OCI-LY7 (cell line): ENCODE data around the gene SYDE2. TPM values are rescaled to one million over a fixed set of nuclear protein-coding genes. Genes with fewer than 3 reads are reported as not detected.
"Not testable (repeated sequence)": the region's sequence is repeated elsewhere in the genome, so short reads cannot be mapped to it uniquely, and the experiment has no call there.

ENCODE experiments used
- BruUV-seq: library from RNA; stranded (reverse); fragments of 400-500 nt; replicated peaks from 2 replicates; lab custom pipeline; 2021; lab: Mats Ljungman, UMichigan
- CTCF ChIA-PET: fragments of 300-600 bp; sonication (Branson Sonifier 250); formaldehyde crosslinking; loops from one replicate; lab custom pipeline; 2022; ENCODE audit warnings: antibody characterized with exemption; ENCODE audit not compliant: unreplicated experiment; lab: Charles Lee
- POLR2A ChIA-PET: fragments of 300-600 bp; sonication (Branson Sonifier 250); formaldehyde crosslinking; loops from one replicate; lab custom pipeline; 2022; ENCODE audit warnings: antibody characterized with exemption; lab: Charles Lee
- DNase-seq: peaks from one replicate; pipeline ENCODE4 v3.0.0-alpha.2; 2015; ENCODE audit warnings: low spot score
- H2AFZ ChIP-seq: fragments of 200-600 bp; sonication (generic), shearing (Covaris generic); 2 replicates; pipeline ENCODE4 v1.6.1; 2014; ENCODE audit warnings: mild to moderate bottlenecking, antibody characterized with exemption, low read length, moderate library complexity
- H3K27ac ChIP-seq: fragments of 200-600 bp; sonication (generic); 2 replicates; pipeline ENCODE4 v1.5.1; 2014; ENCODE audit warnings: mixed run types, low read depth, mild to moderate bottlenecking, moderate library complexity, low read length, inconsistent platforms; ENCODE audit not compliant: poor library complexity, severe bottlenecking
- H3K36me3 ChIP-seq: fragments of 200-600 bp; sonication (generic); 2 replicates; pipeline ENCODE4 v1.6.1; 2014; ENCODE audit warnings: mild to moderate bottlenecking, antibody characterized with exemption, low read length, moderate library complexity, mixed read lengths; ENCODE audit not compliant: insufficient read depth
- H3K4me1 ChIP-seq: fragments of 200-600 bp; sonication (generic); 2 replicates; pipeline ENCODE4 v1.5.1; 2014; ENCODE audit warnings: mild to moderate bottlenecking, low read length; ENCODE audit not compliant: insufficient read depth, poor library complexity, severe bottlenecking
- H3K4me2 ChIP-seq: fragments of 200-600 bp; sonication (generic); 2 replicates; pipeline ENCODE4 v1.6.1; 2014; ENCODE audit warnings: mild to moderate bottlenecking, low read length
- H3K4me3 ChIP-seq: fragments of 200-600 bp; sonication (generic); 2 replicates; pipeline ENCODE4 v1.5.1; 2014; ENCODE audit warnings: mild to moderate bottlenecking, low read depth, low read length; ENCODE audit not compliant: poor library complexity, severe bottlenecking
- H3K79me2 ChIP-seq: fragments of 200-600 bp; sonication (generic); 2 replicates; pipeline ENCODE4 v1.6.1; 2016; ENCODE audit warnings: low read depth, mild to moderate bottlenecking, low read length, moderate library complexity, mixed read lengths; ENCODE audit not compliant: insufficient read depth
- H3K9me2 ChIP-seq: fragments of 200-600 bp; sonication (generic); 2 replicates; pipeline ENCODE4 v1.6.1; 2016; ENCODE audit warnings: mild to moderate bottlenecking, low read length, mixed read lengths; ENCODE audit not compliant: insufficient read depth
- H3K9me3 ChIP-seq: fragments of 200-600 bp; sonication (generic); 2 replicates; pipeline ENCODE4 v1.6.1; 2014; ENCODE audit warnings: mild to moderate bottlenecking, mixed run types, low read length, mixed read lengths
- H4K20me1 ChIP-seq: fragments of 200-600 bp; sonication (generic); 2 replicates; pipeline ENCODE4 v1.6.1; 2014; ENCODE audit warnings: mild to moderate bottlenecking, antibody characterized with exemption, low read length, moderate library complexity, mixed read lengths; ENCODE audit not compliant: insufficient read depth
- EZH2phosphoT487 ChIP-seq: fragments of 200-600 bp; sonication (generic); IDR thresholded peaks from 2 replicates; pipeline ENCODE4 v1.6.1; 2018; ENCODE audit warnings: low read depth, borderline replicate concordance, mild to moderate bottlenecking, mixed run types, antibody characterized with exemption, low read length, moderate library complexity, mixed read lengths
- intact Hi-C: fragments of 100-400 bp; cut with micrococcal nuclease; formaldehyde crosslinking; loops from one replicate; pipeline ENCODE4 v1.10.0; 2022; ENCODE audit not compliant: unreplicated experiment
- total RNA-seq, 2 experiments: library from RNA; depleted of rRNA in 1 of 2; stranded (reverse); fragments of >200 nt in 1 of 2; shearing (Covaris generic) in 1 of 2; gene quantifications; 2 replicates each; pipeline ENCODE4 v1.2.3, GENCODE V29; 2014 to 2022
- TF ChIP-seq, protein P1 (sequence below): fragments of 200-600 bp; sonication (generic); conservative IDR thresholded peaks from 2 replicates; pipeline ENCODE4 v1.5.1; 2014; ENCODE audit warnings: mild to moderate bottlenecking, antibody characterized with exemption, low read length, moderate library complexity, mixed read lengths

Gene SYDE2
- total RNA-seq, 2 experiments from 2014 or later = not detected

DNA sequence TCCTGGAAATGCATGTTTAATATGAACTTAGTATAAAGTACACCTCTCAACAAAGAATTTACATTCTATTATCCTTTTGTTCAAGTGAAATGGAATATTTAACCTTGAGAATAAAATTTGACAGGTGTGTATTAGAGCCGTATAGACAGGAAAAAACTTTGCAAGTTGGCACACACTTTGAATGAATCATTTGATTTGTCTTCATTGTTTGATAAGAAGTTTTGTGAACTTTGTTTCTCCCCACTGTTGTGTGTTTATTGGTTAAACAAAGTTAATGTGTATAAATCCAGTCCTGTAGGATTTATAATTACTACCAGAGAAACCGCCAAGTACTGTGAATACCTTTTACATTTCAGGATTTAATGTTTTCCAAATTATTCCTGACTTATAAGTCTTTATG lies 2.0 kb downstream of the SYDE2 start:
- Histone ChIP-seq H3K4me2 (no peak overlapping the region), H3K4me1 (no peaks in the 10 kb centered on the region), H2AFZ (no peak overlapping the region), H3K9me3 (no peaks in the 10 kb centered on the region), H3K4me3 (no peak overlapping the region), H3K9me2 (no peaks in the 10 kb centered on the region), H3K79me2 (no peaks in the 10 kb centered on the region), H4K20me1 (no peaks in the 10 kb centered on the region), H3K36me3 (no peaks in the 10 kb centered on the region), H3K27ac (no peak overlapping the region)
- ChIA-PET CTCF (no interaction called here), POLR2A (interaction anchor here (0.6 kb wide), 1 partner anchor 45 kb away, joined by 3 read pairs; no protein-coding TSS in a partner anchor)
- no TSS peak for BruUV-seq
- no peak for DNase-seq
- intact Hi-C loops = no loop called here
- no peak for TF ChIP-seq EZH2phosphoT487
- TF ChIP-seq, protein P1, sequence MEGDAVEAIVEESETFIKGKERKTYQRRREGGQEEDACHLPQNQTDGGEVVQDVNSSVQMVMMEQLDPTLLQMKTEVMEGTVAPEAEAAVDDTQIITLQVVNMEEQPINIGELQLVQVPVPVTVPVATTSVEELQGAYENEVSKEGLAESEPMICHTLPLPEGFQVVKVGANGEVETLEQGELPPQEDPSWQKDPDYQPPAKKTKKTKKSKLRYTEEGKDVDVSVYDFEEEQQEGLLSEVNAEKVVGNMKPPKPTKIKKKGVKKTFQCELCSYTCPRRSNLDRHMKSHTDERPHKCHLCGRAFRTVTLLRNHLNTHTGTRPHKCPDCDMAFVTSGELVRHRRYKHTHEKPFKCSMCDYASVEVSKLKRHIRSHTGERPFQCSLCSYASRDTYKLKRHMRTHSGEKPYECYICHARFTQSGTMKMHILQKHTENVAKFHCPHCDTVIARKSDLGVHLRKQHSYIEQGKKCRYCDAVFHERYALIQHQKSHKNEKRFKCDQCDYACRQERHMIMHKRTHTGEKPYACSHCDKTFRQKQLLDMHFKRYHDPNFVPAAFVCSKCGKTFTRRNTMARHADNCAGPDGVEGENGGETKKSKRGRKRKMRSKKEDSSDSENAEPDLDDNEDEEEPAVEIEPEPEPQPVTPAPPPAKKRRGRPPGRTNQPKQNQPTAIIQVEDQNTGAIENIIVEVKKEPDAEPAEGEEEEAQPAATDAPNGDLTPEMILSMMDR = no peak

DNA sequence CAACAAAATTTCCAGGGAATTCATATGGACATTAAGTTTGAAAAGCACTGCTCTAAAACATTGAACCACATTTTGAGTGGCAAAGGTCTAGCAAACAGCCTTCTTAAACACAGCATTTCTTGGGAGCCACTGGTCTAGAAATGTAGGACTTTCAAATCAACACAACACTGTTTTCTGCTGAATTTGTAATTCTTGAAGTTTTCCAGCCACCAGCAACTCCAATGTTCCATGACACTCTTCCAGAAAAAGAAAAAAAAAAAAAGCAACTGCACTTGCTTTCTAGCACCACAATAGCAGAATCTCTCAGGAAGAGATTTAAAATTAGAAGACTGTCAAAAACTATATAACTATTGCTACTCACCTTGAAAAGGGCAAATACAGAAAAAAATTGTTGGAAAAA lies 4.5 kb downstream of the SYDE2 start:
- Histone ChIP-seq H3K27ac (no peak overlapping the region), H3K4me3 (no peak overlapping the region), H3K4me2 (no peak overlapping the region), H3K36me3 (no peaks in the 10 kb centered on the region), H2AFZ (no peak overlapping the region), H3K79me2 (no peaks in the 10 kb centered on the region), H3K4me1 (no peaks in the 10 kb centered on the region), H4K20me1 (no peaks in the 10 kb centered on the region), H3K9me3 (no peaks in the 10 kb centered on the region), H3K9me2 (no peaks in the 10 kb centered on the region)
- DNase-seq = no peak
- TF ChIP-seq EZH2phosphoT487 = no peak
- TF ChIP-seq, protein P1 = no peak
- ChIA-PET POLR2A (no interaction called here), CTCF (no interaction called here)
- intact Hi-C loops = no loop called here
- no TSS peak for BruUV-seq

DNA sequence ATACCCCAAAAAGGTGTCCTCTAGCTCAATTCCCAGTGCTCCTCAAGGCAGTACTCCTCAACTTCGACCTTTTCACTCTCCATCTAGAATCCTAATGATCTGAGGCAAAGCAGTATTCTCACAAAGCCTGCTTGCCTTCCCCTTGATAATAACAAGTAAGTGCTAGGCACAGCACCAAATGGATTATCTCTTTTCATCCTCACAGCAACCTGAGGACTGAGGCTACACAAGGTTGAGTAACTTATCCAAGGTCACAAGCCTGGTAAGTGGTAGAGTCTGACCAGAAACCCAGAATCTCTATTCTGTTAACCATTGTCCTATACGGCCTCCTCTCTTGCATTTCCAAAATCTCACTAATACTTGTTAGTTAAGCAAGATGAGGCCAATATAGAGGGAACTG lies 5.1 kb downstream of the SYDE2 start:
- no peak overlapping the region for H3K4me3 ChIP-seq
- H3K9me2 ChIP-seq = no peaks in the 10 kb centered on the region
- H4K20me1 ChIP-seq = no peaks in the 10 kb centered on the region
- H3K4me2 ChIP-seq = no peak overlapping the region
- no peak overlapping the region for H2AFZ ChIP-seq
- BruUV-seq = no TSS peak
- ChIA-PET CTCF (no interaction called here), POLR2A (interaction anchor here (0.6 kb wide), 1 partner anchor 14 kb away, joined by 3 read pairs; no protein-coding TSS in a partner anchor)
- H3K27ac ChIP-seq = no peak overlapping the region
- DNase-seq = no peak
- TF ChIP-seq, protein P1 = no peak
- TF ChIP-seq EZH2phosphoT487 = no peak
- intact Hi-C loops = no loop called here
- H3K9me3 ChIP-seq = no peaks in the 10 kb centered on the region
- H3K79me2 ChIP-seq = no peaks in the 10 kb centered on the region
- no peaks in the 10 kb centered on the region for H3K36me3 ChIP-seq
- H3K4me1 ChIP-seq = no peaks in the 10 kb centered on the region

DNA sequence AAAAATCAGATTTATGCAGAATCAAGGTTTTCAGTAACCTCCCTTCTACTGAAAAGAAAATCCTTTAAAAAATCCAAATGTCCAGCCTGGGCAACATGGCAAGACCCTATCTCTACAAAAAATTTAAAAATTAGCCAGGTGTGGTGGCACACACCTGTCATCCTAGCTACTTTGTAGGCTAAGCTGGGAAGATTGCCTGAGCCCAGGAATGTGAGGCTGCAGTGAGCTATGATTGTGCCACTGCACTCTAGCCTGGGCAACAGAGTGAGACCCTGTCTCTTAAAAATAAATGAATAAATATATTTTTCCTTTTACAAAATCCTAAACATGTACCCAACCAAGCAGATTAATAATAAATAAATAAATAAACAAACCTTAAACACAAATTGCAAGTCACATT lies 8.7 kb downstream of the SYDE2 start:
- DNase-seq, H3K36me3 ChIP-seq, H3K4me3 ChIP-seq, H3K9me2 ChIP-seq, CTCF ChIA-PET, H2AFZ ChIP-seq, BruUV-seq, H3K4me2 ChIP-seq, H3K4me1 ChIP-seq, H3K79me2 ChIP-seq, H4K20me1 ChIP-seq, intact Hi-C loops, H3K27ac ChIP-seq, H3K9me3 ChIP-seq: not testable (repeated sequence)
- POLR2A ChIA-PET = interaction anchor here (0.6 kb wide), 2 partner anchors 167 to 339 kb away, joined by 3 to 4 read pairs; no protein-coding TSS in a partner anchor
